GM20431 (cell line): ENCODE results near the gene FBXL2.
"Not testable (repeated sequence)": the region's sequence is repeated elsewhere in the genome, so short reads cannot be mapped to it uniquely, and the experiment has no call there.

Experiments
- in situ Hi-C: fragments of 300-500 bp; cut with MseI, MboI; formaldehyde crosslinking; loops from one replicate; pipeline ENCODE4 v1.15.0; 2020; ENCODE audit warnings: low sequenced_read_pairs; ENCODE audit not compliant: unreplicated experiment

FBXL2 gene

GRCh38 chr3:33312361-33312760 lies 35.1 kb downstream of the FBXL2 start:
- in situ Hi-C loops, result no loop called here

GRCh38 chr3:33313331-33313730 lies 36.1 kb downstream of the FBXL2 start:
- in situ Hi-C loops, result no loop called here

- in situ Hi-C loops, result no loop called here
Observed at GRCh38 chr3:33314993-33315392, 37.8 kb downstream of the FBXL2 start.

GRCh38 chr3:33315826-33316225 lies 38.6 kb downstream of the FBXL2 start:
- in situ Hi-C loops, result no loop called here

GRCh38 chr3:33317963-33318709 lies 40.9 kb downstream of the FBXL2 start:
- in situ Hi-C loops, result no loop called here

GRCh38 chr3:33318710-33319380 lies 41.6 kb downstream of the FBXL2 start:
- in situ Hi-C loops, result no loop called here

GRCh38 chr3:33322412-33322811 lies 45.2 kb downstream of the FBXL2 start:
- in situ Hi-C loops, result no loop called here

GRCh38 chr3:33331414-33331813 lies 54.2 kb downstream of the FBXL2 start:
- in situ Hi-C loops, result no loop called here

- in situ Hi-C loops, result no loop called here
Observed at GRCh38 chr3:33334364-33334763, 57.1 kb downstream of the FBXL2 start.

- in situ Hi-C loops, result not testable (repeated sequence)
Observed at GRCh38 chr3:33338936-33339465, 61.8 kb downstream of the FBXL2 start.

GRCh38 chr3:33339758-33340157 lies 62.5 kb downstream of the FBXL2 start:
- in situ Hi-C loops, result no loop called here

GRCh38 chr3:33355611-33356010 lies 78.4 kb downstream of the FBXL2 start:
- in situ Hi-C loops, result no loop called here

- in situ Hi-C loops, result no loop called here
Observed at GRCh38 chr3:33358172-33358781, 81.0 kb downstream of the FBXL2 start.

GRCh38 chr3:33360136-33360825 lies 83.0 kb downstream of the FBXL2 start:
- in situ Hi-C loops, result no loop called here

- in situ Hi-C loops, result no loop called here
Observed at GRCh38 chr3:33363113-33363800, 86.0 kb downstream of the FBXL2 start.

- in situ Hi-C loops, result no loop called here
Observed at GRCh38 chr3:33364060-33364459, 86.8 kb downstream of the FBXL2 start.

GRCh38 chr3:33364531-33365128 lies 87.4 kb downstream of the FBXL2 start:
- in situ Hi-C loops, result no loop called here

GRCh38 chr3:33372218-33373081 lies 95.2 kb downstream of the FBXL2 start:
- in situ Hi-C loops, result loop anchor here (10.0 kb wide), 1 partner anchor 238 kb away; no protein-coding TSS in a partner anchor

- in situ Hi-C loops, result loop anchor here (10.0 kb wide), 1 partner anchor 238 kb away; no protein-coding TSS in a partner anchor
Observed at GRCh38 chr3:33373082-33373437, 95.8 kb downstream of the FBXL2 start.
